Upper lobe of right lung (tissue), 1 donor: Measurements from ENCODE around the gene RNF20. TPM values are rescaled to one million over a fixed set of nuclear protein-coding genes. Genes with fewer than 3 reads are reported as not detected.

ENCODE experiments used
- ATAC-seq: fragments of 200-7000 bp; cut with Tn5 transposase; one replicate; pipeline ENCODE4 v1.9.1; 2020; ENCODE audit warnings: mild to moderate bottlenecking, moderate library complexity
- DNase-seq: peaks from one replicate; pipeline ENCODE4 v3.0.0-alpha.2; 2020
- H3K27ac ChIP-seq: fragments of 200-600 bp; one replicate; pipeline ENCODE4 v1.8.0; 2022
- H3K27me3 ChIP-seq: fragments of 200-600 bp; one replicate; pipeline ENCODE4 v1.8.0; 2022; ENCODE audit warnings: mild to moderate bottlenecking
- H3K36me3 ChIP-seq: fragments of 200-600 bp; one replicate; pipeline ENCODE4 v1.8.0; 2022
- H3K4me1 ChIP-seq: fragments of 200-600 bp; one replicate; pipeline ENCODE4 v1.8.0; 2022
- H3K4me3 ChIP-seq: fragments of 200-600 bp; one replicate; pipeline ENCODE4 v1.8.0; 2022; ENCODE audit warnings: mild to moderate bottlenecking
- H3K9me3 ChIP-seq: fragments of 200-600 bp; one replicate; pipeline ENCODE4 v1.8.0; 2022
- intact Hi-C: fragments of 100-400 bp; cut with DNase I; formaldehyde crosslinking; loops from one replicate; pipeline ENCODE4 v1.11.0; 2022
- total RNA-seq: library from RNA; stranded (reverse); fragmentation: NEBNext Ultra II Directional; extraction: Animal tissue kit (Norgen Biotek cat#: 25700); gene quantifications from one replicate; pipeline ENCODE4 v1.2.1, GENCODE V29; 2021
- TF ChIP-seq, protein P1 (sequence below): fragments of 200-600 bp; IDR thresholded peaks from one replicate; pipeline ENCODE4 v1.8.0; 2022; ENCODE audit warnings: antibody characterized with exemption
- donor health status: DM: no; HTN: yes; CAD: no; lungs with severe emphysema.

RNF20 gene
- total RNA-seq, 1 donor from 2014 or later: 48.1 TPM

DNA sequence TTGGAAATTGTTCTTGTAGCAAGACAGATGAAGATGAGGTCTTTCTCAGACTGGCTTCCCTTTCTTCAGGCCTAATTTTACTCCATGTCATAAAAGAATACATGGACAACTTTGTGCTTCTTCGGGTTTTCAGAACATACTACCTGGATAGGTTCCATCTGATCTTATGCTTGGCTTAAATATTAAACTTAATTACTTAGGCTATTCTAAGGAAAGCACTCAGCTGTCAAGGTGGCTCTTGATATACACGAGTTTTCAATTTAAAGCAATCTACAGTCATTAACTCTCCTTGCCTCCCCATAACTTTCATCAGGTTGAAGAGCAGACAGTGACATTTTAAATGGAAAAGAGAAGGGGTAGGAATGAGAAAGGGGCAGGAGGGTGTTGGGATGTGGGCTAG, 70.6 kb downstream of the RNF20 start:
- H3K4me3 ChIP-seq: no peak overlapping the region
- intact Hi-C loops: no loop called here

GRCh38 chr9:101605547-101605946, 71.9 kb downstream of the RNF20 start:
- Histone ChIP-seq H3K4me3 (no peak overlapping the region), H3K4me1 (peaks cover 4% of the 10 kb centered on the region), H3K27me3 (peaks cover 4% of the 10 kb centered on the region), H3K9me3 (no peaks in the 10 kb centered on the region), H3K36me3 (no peaks in the 10 kb centered on the region), H3K27ac (no peak overlapping the region)
- intact Hi-C loops: no loop called here
- no peak for ATAC-seq
- no peak for DNase-seq
- TF ChIP-seq, protein P1, sequence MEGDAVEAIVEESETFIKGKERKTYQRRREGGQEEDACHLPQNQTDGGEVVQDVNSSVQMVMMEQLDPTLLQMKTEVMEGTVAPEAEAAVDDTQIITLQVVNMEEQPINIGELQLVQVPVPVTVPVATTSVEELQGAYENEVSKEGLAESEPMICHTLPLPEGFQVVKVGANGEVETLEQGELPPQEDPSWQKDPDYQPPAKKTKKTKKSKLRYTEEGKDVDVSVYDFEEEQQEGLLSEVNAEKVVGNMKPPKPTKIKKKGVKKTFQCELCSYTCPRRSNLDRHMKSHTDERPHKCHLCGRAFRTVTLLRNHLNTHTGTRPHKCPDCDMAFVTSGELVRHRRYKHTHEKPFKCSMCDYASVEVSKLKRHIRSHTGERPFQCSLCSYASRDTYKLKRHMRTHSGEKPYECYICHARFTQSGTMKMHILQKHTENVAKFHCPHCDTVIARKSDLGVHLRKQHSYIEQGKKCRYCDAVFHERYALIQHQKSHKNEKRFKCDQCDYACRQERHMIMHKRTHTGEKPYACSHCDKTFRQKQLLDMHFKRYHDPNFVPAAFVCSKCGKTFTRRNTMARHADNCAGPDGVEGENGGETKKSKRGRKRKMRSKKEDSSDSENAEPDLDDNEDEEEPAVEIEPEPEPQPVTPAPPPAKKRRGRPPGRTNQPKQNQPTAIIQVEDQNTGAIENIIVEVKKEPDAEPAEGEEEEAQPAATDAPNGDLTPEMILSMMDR: no peak

More for the DNA sequence above, 70.6 kb downstream of the RNF20 start:
- Histone ChIP-seq H3K36me3 (no peaks in the 10 kb centered on the region), H3K27ac (no peak overlapping the region), H3K4me1 (peaks cover 4% of the 10 kb centered on the region), H3K27me3 (peaks cover 4% of the 10 kb centered on the region), H3K9me3 (no peaks in the 10 kb centered on the region)
- DNase-seq: no peak
- ATAC-seq: no peak
- TF ChIP-seq, protein P1: no peak

Other genes starting within 250 kb of the RNF20 start
- gene BAAT, start 148.8 kb upstream of the RNF20 start, total RNA-seq: 1.0 TPM
- 9.8 TPM for gene MRPL50, start 135.2 kb upstream of the RNF20 start, total RNA-seq
- gene ZNF189, start 135.0 kb upstream of the RNF20 start, total RNA-seq: 21.9 TPM
- gene ALDOB, start 98.1 kb upstream of the RNF20 start, total RNA-seq: not detected
- not detected for gene PPP3R2, start 61.1 kb downstream of the RNF20 start, total RNA-seq
- 0.06 TPM for gene GRIN3A, start 204.8 kb downstream of the RNF20 start, total RNA-seq